Superior temporal gyrus (tissue), 1 donor: ENCODE results near the gene RGL1.
"Not testable (repeated sequence)": the region's sequence is repeated elsewhere in the genome, so short reads cannot be mapped to it uniquely, and the experiment has no call there.

ENCODE experiments used
- DNase-seq: peaks from one replicate; pipeline ENCODE4 v3.0.0-alpha.2; 2016; ENCODE audit errors: extremely low spot score

The RGL1 gene

GRCh38 chr1:183804916-183805841, at the start of gene RGL1:
Gene RGL1 (plus strand): TSS chr1:183805120. CDS start chr1:183805298, 178 bp downstream.
- peak; percentile 87 for DNase-seq

GRCh38 chr1:183756326-183756725, 48.6 kb upstream of the RGL1 start:
- DNase-seq: no peak

- no peak for DNase-seq
Measured at GRCh38 chr1:183757061-183757460, 47.9 kb upstream of the RGL1 start.

- DNase-seq: no peak
Measured at GRCh38 chr1:183758913-183759312, 46.0 kb upstream of the RGL1 start.

GRCh38 chr1:183760661-183761060, 44.3 kb upstream of the RGL1 start:
- DNase-seq: no peak

GRCh38 chr1:183761871-183762270, 43.0 kb upstream of the RGL1 start:
- DNase-seq: no peak

- DNase-seq: not testable (repeated sequence)
Measured at GRCh38 chr1:183762856-183763255, 42.1 kb upstream of the RGL1 start.

DNA sequence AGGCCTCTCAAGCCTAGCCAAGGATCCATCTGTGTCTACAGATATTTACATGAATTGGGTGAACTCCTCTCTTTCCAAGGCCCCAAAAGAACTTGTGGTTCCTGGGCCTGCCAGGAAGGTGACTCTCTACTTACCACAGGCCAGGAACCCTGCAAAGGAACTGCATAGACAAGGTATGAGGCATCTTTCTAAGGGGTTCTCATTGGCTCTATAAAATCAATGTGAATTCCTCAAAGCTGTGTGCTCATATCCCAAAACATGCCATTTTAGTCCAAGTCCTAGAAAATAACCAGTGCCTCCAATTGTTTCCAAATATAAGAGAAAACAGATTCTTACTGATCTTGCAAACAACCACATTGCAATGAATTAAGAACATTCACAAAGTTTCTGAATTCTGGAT, 39.9 kb upstream of the RGL1 start:
- no peak for DNase-seq

- no peak for DNase-seq
Measured at GRCh38 chr1:183769956-183770815, 34.7 kb upstream of the RGL1 start.

- no peak for DNase-seq
Measured at GRCh38 chr1:183770816-183771128, 34.1 kb upstream of the RGL1 start.

GRCh38 chr1:183773482-183774274, 31.2 kb upstream of the RGL1 start:
- DNase-seq: no peak

- no peak for DNase-seq
Measured at GRCh38 chr1:183774938-183775337, 30.0 kb upstream of the RGL1 start.

GRCh38 chr1:183776731-183777130, 28.2 kb upstream of the RGL1 start:
- DNase-seq: no peak

DNA sequence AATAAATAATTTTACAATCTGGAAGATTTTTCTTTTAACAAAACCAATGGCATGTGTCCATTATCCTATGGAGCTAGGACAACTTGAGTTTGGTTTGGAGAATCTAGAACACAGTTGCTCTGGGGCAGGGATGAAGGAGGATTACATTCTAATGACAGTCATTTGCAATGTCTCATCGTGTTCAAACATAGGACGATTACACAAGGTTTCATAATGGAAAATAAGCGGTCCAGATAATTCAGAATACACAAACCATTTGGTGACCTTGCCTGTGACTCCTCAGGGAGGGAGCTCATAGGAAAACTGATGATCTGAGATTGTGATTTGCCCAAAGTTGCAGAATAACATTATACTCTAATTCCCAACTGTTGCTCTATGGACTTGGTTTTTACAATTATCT, 27.6 kb upstream of the RGL1 start:
- DNase-seq: no peak

DNA sequence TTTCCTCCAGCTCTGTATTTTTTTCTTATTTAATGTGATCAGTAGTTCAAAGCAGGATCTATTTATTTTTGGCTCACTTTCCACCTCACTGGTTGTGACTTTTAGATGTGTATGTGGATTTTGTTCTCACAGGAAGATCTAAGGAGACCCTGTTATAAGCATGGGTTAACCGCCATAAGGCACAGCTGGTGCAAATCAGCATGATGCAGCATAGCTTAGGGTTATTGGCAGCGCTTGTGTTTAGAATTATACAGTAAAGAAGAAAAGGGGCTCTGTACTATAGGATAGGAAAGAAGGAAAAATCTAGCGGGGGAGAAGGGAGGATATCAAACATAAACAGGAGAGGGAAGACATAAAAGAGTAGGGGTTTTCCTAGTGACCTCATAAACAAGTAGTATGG, 26.9 kb upstream of the RGL1 start:
- DNase-seq: no peak

DNA sequence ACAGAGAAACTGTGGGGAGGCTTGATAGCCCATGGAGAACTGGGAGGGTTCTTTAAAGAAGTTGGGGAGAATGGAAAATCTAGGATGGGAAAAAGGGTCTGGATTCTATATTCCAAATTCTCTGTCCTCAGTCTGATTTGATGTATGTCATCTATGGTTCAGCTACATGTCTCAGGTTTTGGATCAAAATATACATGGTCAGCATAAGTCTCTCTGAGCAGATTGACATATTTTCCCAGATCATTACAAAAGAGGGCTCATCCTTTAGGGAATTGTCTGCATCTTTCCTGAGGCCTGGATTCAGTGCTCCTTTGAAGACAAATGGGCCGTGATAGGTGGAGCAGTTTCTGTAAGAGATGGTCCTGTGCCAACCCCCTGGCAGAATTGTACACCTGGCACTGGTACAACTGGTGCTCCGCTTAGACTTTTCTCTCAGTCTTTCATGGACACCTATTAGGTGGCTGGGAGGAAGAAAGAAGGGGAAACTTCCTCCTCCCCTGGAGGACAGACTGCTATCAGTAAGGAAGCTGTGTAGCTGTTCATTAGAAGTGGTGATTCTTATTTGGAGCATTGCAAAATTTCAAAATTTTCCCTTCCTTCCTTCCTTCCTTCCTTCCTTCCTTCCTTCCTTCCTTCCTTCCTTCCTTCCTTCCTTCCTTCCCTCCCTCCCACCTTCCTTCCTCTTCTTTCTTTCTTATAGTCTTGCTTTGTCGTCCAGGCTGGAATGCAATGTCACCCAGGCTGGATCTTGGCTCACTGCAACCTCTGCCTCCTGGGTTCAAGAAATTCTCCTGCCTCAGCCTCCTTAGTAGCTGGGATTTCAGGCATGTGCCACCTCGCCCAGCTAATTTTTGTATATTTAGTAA, 26.1 kb upstream of the RGL1 start:
- DNase-seq: no peak

- DNase-seq: no peak
Measured at GRCh38 chr1:183780159-183780558, 24.8 kb upstream of the RGL1 start.

- DNase-seq: no peak
Measured at GRCh38 chr1:183780757-183781156, 24.2 kb upstream of the RGL1 start.

- DNase-seq: no peak
Measured at GRCh38 chr1:183783342-183783741, 21.6 kb upstream of the RGL1 start.

- DNase-seq: peak; percentile 43
Measured at GRCh38 chr1:183783767-183784637, 20.9 kb upstream of the RGL1 start.
